ENCODE data around the gene SERPINB1. TPM values are rescaled to one million over a fixed set of nuclear protein-coding genes. Genes with fewer than 3 reads are reported as not detected.
A peak's percentile ranks its signal among the peaks of the same experiment; 100 is the strongest.

SERPINB1 gene
- total and polyA plus RNA-seq, 9 of the 15 experiments (the other 6 are each of a cell fraction or from before 2014, with no cell fraction given): 33.9 to 108 (median 63.8) TPM

DNA sequence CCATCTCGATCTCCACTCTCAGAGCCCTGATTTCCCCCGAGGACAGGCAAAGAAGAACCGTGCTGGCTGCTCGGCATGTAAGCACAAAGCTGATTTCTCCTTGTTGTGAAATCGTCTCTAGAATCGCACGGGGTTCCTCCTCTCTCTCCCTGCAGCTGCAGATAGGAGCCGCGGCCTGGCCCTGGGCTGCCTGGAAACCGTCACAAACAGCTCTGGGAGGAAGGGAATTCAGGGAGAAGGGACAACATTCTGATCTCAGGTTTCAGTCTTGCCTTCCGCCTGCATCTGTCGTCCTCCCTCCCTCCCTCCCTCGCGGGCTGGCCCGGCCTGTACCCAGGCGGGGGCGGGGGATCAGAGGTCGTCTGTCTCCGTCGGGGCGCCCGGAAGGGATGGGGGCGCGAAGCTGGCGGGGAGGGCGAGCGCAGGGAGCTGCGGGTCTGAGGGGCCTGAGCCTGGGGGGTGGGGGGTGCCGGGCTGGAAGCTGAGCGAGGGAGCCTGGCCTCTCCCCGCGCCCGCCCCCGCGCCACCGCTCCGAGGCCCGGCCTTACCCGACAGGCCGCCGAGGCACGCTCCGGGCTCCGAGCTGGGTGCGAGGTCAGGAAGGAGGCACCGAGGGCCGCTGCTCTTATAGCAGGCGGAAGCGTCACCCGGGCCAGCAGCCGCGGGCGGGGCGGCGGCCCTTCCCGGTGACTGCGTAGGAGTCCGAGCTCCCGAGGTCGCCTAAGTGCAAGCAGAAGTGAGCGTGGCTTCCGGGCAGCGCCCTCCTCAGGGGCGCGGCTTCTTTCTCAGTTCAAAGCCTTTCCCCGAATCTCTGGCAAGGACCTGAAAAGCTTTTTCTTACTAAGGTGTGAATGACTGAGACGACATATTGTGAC lies at the start of gene SERPINB1 (continued):
- TF ChIP-seq, protein P1, sequence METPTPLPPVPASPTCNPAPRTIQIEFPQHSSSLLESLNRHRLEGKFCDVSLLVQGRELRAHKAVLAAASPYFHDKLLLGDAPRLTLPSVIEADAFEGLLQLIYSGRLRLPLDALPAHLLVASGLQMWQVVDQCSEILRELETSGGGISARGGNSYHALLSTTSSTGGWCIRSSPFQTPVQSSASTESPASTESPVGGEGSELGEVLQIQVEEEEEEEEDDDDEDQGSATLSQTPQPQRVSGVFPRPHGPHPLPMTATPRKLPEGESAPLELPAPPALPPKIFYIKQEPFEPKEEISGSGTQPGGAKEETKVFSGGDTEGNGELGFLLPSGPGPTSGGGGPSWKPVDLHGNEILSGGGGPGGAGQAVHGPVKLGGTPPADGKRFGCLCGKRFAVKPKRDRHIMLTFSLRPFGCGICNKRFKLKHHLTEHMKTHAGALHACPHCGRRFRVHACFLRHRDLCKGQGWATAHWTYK (CRISPR knock-in tag; IDR thresholded peaks at IDR 0.05): peak; percentile 48; the same call in 1 of the 2 replicates
- no peak; the same call in 1 of the 2 replicates for TF ChIP-seq TCF7L2 (IDR thresholded peaks at IDR 0.05; ENCODE audit: low read depth, low read length)
- TF ChIP-seq ZNF445 (CRISPR knock-in tag; IDR thresholded peaks at IDR 0.05; ENCODE audit: low read depth): no peak
- no peak for TF ChIP-seq ZZZ3 (IDR thresholded peaks at IDR 0.05)
- TF ChIP-seq SMC3 (conservative IDR thresholded peaks at IDR 0.05; ENCODE audit: insufficient read depth, low read depth, low read length): 0 out of 2 replicates have a peak, but pooled peaks have one; percentile 21
- peak; percentile 94 for TF ChIP-seq KLF1 (tag; IDR thresholded peaks at IDR 0.05)
- peak; percentile 83 for TF ChIP-seq NR2C2 (CRISPR knock-in tag; IDR thresholded peaks at IDR 0.05)
- TF ChIP-seq NR2C2 (tag; IDR thresholded peaks at IDR 0.05): peak; percentile 98
- peak; percentile 84 for TF ChIP-seq NCOR1 (IDR thresholded peaks at IDR 0.05)
- TF ChIP-seq PCBP2 (IDR thresholded peaks at IDR 0.05; ENCODE audit: low read depth, low read length, poor library complexity, severe bottlenecking): no peak
- TF ChIP-seq MEF2D (tag; conservative IDR thresholded peaks at IDR 0.05; ENCODE audit: low read depth): 0 out of 2 replicates have a peak, but pooled peaks have one; percentile 30
- peak; percentile 17; the same call in 1 of the 2 replicates for TF ChIP-seq HES1 (IDR thresholded peaks at IDR 0.05; ENCODE audit: low read depth)
- TF ChIP-seq FOXA3 (CRISPR knock-in tag; conservative IDR thresholded peaks at IDR 0.05 in 1 of 2, IDR thresholded peaks at IDR 0.05 in 1 of 2): peak in 1 of 2 experiments; percentile 43; a peak in 1 of 4 replicates
- TF ChIP-seq ZBTB7A (IDR thresholded peaks at IDR 0.05; ENCODE audit: borderline replicate concordance, control insufficient read depth, low read depth, low read length): peak; percentile 88
- TF ChIP-seq LCOR (CRISPR knock-in tag; IDR thresholded peaks at IDR 0.05): 0 out of 2 replicates have a peak, but pooled peaks have one; percentile 10
- peak; percentile 22 for TF ChIP-seq PRDM10 (IDR thresholded peaks at IDR 0.05; ENCODE audit: partially characterized antibody)
- TF ChIP-seq GTF2E2 (tag; IDR thresholded peaks at IDR 0.05): peak; percentile 77; the same call in 1 of the 2 replicates
- TF ChIP-seq NCOA1 (IDR thresholded peaks at IDR 0.05; ENCODE audit: low read depth): peak; percentile 85
